Skeletal muscle tissue (tissue), 4 donors: ENCODE data around the gene GPR180. TPM values are rescaled to one million over a fixed set of nuclear protein-coding genes. Genes with fewer than 3 reads are reported as not detected.
"Not testable (repeated sequence)": the region's sequence is repeated elsewhere in the genome, so short reads cannot be mapped to it uniquely, and the experiment has no call there.

ENCODE experiments used
- H3K27ac ChIP-seq: one replicate; pipeline ENCODE4 v1.7.0; 2013; ENCODE audit warnings: mild to moderate bottlenecking, low read depth, low read length, inconsistent platforms
- H3K27me3 ChIP-seq, 3 donors: one replicate each; pipeline ENCODE4 v1.7.0; 2013; ENCODE audit warnings: low read length in 3 of 3; ENCODE audit not compliant: control insufficient read depth in 3 of 3, insufficient read depth in 3 of 3
- H3K36me3 ChIP-seq, 3 donors: one replicate each; pipeline ENCODE4 v1.7.0; 2013; ENCODE audit warnings: low read length in 3 of 3; ENCODE audit not compliant: control insufficient read depth in 3 of 3, insufficient read depth in 3 of 3
- H3K4me1 ChIP-seq, 3 donors: one replicate each; pipeline ENCODE4 v1.7.0; 2013; ENCODE audit warnings: low read length in 3 of 3, mild to moderate bottlenecking in 3 of 3; ENCODE audit not compliant: control insufficient read depth in 3 of 3, insufficient read depth in 3 of 3
- H3K4me3 ChIP-seq, 3 donors: one replicate each; pipeline ENCODE4 v1.7.0; 2013; ENCODE audit warnings: low read length in 3 of 3
- H3K9ac ChIP-seq, 3 donors: one replicate each; pipeline ENCODE4 v1.7.0; 2013; ENCODE audit warnings: low read length in 3 of 3, mild to moderate bottlenecking in 3 of 3, moderate library complexity in 2 of 3, low read depth in 1 of 3
- H3K9me3 ChIP-seq, 3 donors: one replicate each; pipeline ENCODE4 v1.7.0; 2013; ENCODE audit warnings: low read length in 3 of 3; ENCODE audit not compliant: control insufficient read depth in 3 of 3
- total RNA-seq: library from RNA; depleted of rRNA; stranded (reverse); fragments of >200 nt; gene quantifications from one replicate; pipeline ENCODE4 v1.2.3, GENCODE V29; 2014
- donor health status: Osteomylitis.

Gene GPR180
- total RNA-seq, 1 donor from 2014 or later = 6.3 TPM

GRCh38 chr13:94636942-94637578 lies 35.4 kb downstream of the GPR180 start:
- Histone ChIP-seq H3K4me1 (no peaks in the 10 kb centered on the region), H3K9ac (no peak overlapping the region), H3K9me3 (no peaks in the 10 kb centered on the region), H3K27me3 (no peaks in the 10 kb centered on the region), H3K27ac (no peak overlapping the region), H3K4me3 (no peak overlapping the region), H3K36me3 (no peaks in the 10 kb centered on the region)

GRCh38 chr13:94637677-94638076 lies 36.0 kb downstream of the GPR180 start:
- H3K4me1 ChIP-seq, H3K27me3 ChIP-seq, H3K4me3 ChIP-seq, H3K9me3 ChIP-seq, H3K36me3 ChIP-seq, H3K9ac ChIP-seq, H3K27ac ChIP-seq: not testable (repeated sequence)

GRCh38 chr13:94640721-94641120 lies 39.1 kb downstream of the GPR180 start:
- H3K9me3 ChIP-seq = no peaks in the 10 kb centered on the region
- no peaks in the 10 kb centered on the region for H3K4me1 ChIP-seq
- H3K9ac ChIP-seq = no peak overlapping the region
- H3K4me3 ChIP-seq = no peak overlapping the region
- H3K27ac ChIP-seq = no peak overlapping the region
- H3K36me3 ChIP-seq = no peaks in the 10 kb centered on the region
- H3K27me3 ChIP-seq = no peaks in the 10 kb centered on the region

- no peaks in the 10 kb centered on the region for H3K27me3 ChIP-seq
- no peak overlapping the region for H3K9ac ChIP-seq
- no peak overlapping the region for H3K4me3 ChIP-seq
- H3K9me3 ChIP-seq = no peaks in the 10 kb centered on the region
- H3K36me3 ChIP-seq = no peaks in the 10 kb centered on the region
- H3K4me1 ChIP-seq = no peaks in the 10 kb centered on the region
- H3K27ac ChIP-seq = no peak overlapping the region
Observed at GRCh38 chr13:94641409-94641941, 39.8 kb downstream of the GPR180 start.

GRCh38 chr13:94646904-94647303 lies 45.2 kb downstream of the GPR180 start:
- Histone ChIP-seq H3K27me3 (no peaks in the 10 kb centered on the region), H3K4me3 (no peak overlapping the region), H3K27ac (no peak overlapping the region), H3K36me3 (no peaks in the 10 kb centered on the region), H3K4me1 (no peaks in the 10 kb centered on the region), H3K9ac (no peak overlapping the region), H3K9me3 (no peaks in the 10 kb centered on the region)

GRCh38 chr13:94656176-94656575 lies 54.5 kb downstream of the GPR180 start:
- no peaks in the 10 kb centered on the region for H3K4me1 ChIP-seq
- no peaks in the 10 kb centered on the region for H3K9me3 ChIP-seq
- no peak overlapping the region for H3K9ac ChIP-seq
- H3K27me3 ChIP-seq = peaks cover 0 to 3% (median 0%) of the 10 kb centered on the region in 3 donors
- H3K4me3 ChIP-seq = no peak overlapping the region
- no peak overlapping the region for H3K27ac ChIP-seq
- no peaks in the 10 kb centered on the region for H3K36me3 ChIP-seq

GRCh38 chr13:94656766-94657165 lies 55.1 kb downstream of the GPR180 start:
- Histone ChIP-seq H3K36me3 (no peaks in the 10 kb centered on the region), H3K4me1 (no peaks in the 10 kb centered on the region), H3K27me3 (peaks cover 0 to 3% (median 0%) of the 10 kb centered on the region in 3 donors), H3K4me3 (no peak overlapping the region), H3K9ac (no peak overlapping the region), H3K27ac (no peak overlapping the region), H3K9me3 (no peaks in the 10 kb centered on the region)

GRCh38 chr13:94657167-94657566 lies 55.5 kb downstream of the GPR180 start:
- Histone ChIP-seq H3K27me3 (peaks cover 0 to 4% (median 0%) of the 10 kb centered on the region in 3 donors), H3K4me1 (no peaks in the 10 kb centered on the region), H3K9me3 (no peaks in the 10 kb centered on the region), H3K27ac (no peak overlapping the region), H3K9ac (no peak overlapping the region), H3K36me3 (no peaks in the 10 kb centered on the region), H3K4me3 (no peak overlapping the region)

GRCh38 chr13:94658926-94659597 lies 57.4 kb downstream of the GPR180 start:
- Histone ChIP-seq H3K4me3 (no peak overlapping the region), H3K27ac (no peak overlapping the region), H3K9me3 (no peaks in the 10 kb centered on the region), H3K4me1 (no peaks in the 10 kb centered on the region), H3K27me3 (peaks cover 0 to 9% (median 3%) of the 10 kb centered on the region in 3 donors), H3K36me3 (no peaks in the 10 kb centered on the region), H3K9ac (no peak overlapping the region)

GRCh38 chr13:94659598-94659946 lies 57.9 kb downstream of the GPR180 start:
- Histone ChIP-seq H3K4me3 (no peak overlapping the region), H3K9me3 (no peaks in the 10 kb centered on the region), H3K27me3 (peaks cover 0 to 9% (median 3%) of the 10 kb centered on the region in 3 donors), H3K27ac (no peak overlapping the region), H3K36me3 (no peaks in the 10 kb centered on the region), H3K4me1 (no peaks in the 10 kb centered on the region), H3K9ac (no peak overlapping the region)
